SK-N-MC (cell line): Measurements from ENCODE around the gene ASIC3.

ENCODE experiments used
- DNase-seq: peaks from one replicate; pipeline ENCODE4 v3.0.0-alpha.2; 2011; ENCODE audit warnings: low read depth, low spot score
- H3K27ac ChIP-seq: fragments of 200-600 bp; sonication (generic); 2 replicates; pipeline ENCODE4 v1.5.1; 2016; ENCODE audit warnings: mixed run types
- H3K36me3 ChIP-seq: fragments of 200-600 bp; sonication (generic); 2 replicates; pipeline ENCODE4 v1.6.1; 2017; ENCODE audit warnings: antibody characterized with exemption, low read length, mixed read lengths; ENCODE audit not compliant: insufficient read depth
- H3K4me3 ChIP-seq: fragments of 200-600 bp; sonication (generic); 2 replicates; pipeline ENCODE4 v1.5.1; 2016
- H3K9ac ChIP-seq: fragments of 200-600 bp; sonication (generic); 2 replicates; pipeline ENCODE4 v1.8.0; 2017; ENCODE audit warnings: mixed run types, mixed read lengths; ENCODE audit not compliant: insufficient read length
- H3K9me3 ChIP-seq: fragments of 200-600 bp; sonication (generic); 2 replicates; pipeline ENCODE4 v1.6.1; 2017; ENCODE audit warnings: low read depth, mild to moderate bottlenecking, antibody characterized with exemption, low read length, moderate library complexity, mixed read lengths
- EZH2 ChIP-seq: fragments of 200-600 bp; sonication (generic); IDR thresholded peaks from one replicate; pipeline ENCODE4 v1.6.1; 2017; ENCODE audit warnings: antibody characterized with exemption
- FOXP2 ChIP-seq: optimal IDR thresholded peaks from 2 replicates; pipeline ENCODE3; 2011; ENCODE audit warnings: mild to moderate bottlenecking, moderate library complexity; ENCODE audit not compliant: insufficient read depth; ENCODE audit errors: extremely low read length, control extremely low read depth
- POLR2AphosphoS5 ChIP-seq: IDR thresholded peaks from 2 replicates; pipeline ENCODE4 v1.6.1; 2012; ENCODE audit warnings: mild to moderate bottlenecking, low read depth, low read length, borderline replicate concordance

Gene ASIC3

GRCh38 chr7:151082141-151083070 lies 34.1 kb downstream of the ASIC3 start:
- TF ChIP-seq FOXP2 (no peak), POLR2AphosphoS5 (no peak), EZH2 (no peak)
- Histone ChIP-seq H3K9me3 (no peaks in the 10 kb centered on the region), H3K4me3 (peak overlapping the region; percentile 97), H3K9ac (peak overlapping the region; percentile 97), H3K36me3 (no peaks in the 10 kb centered on the region), H3K27ac (peak overlapping the region; percentile 4)
- DNase-seq = no peak

- Histone ChIP-seq H3K9me3 (no peaks in the 10 kb centered on the region), H3K4me3 (peak within 1 kb of the TSS; percentile 97), H3K9ac (peak within 1 kb of the TSS; percentile 81), H3K36me3 (no peaks in the 10 kb centered on the region), H3K27ac (peak within 1 kb of the TSS; percentile 4)
- DNase-seq = no peak
- TF ChIP-seq POLR2AphosphoS5 = peak; percentile 49; the same call in 1 of the 2 replicates
- TF ChIP-seq EZH2 = no peak
- no peak for TF ChIP-seq FOXP2
Measured at GRCh38 chr7:151083071-151083823, 34.9 kb downstream of the ASIC3 start, which contains the start of gene TMUB1. Gene TMUB1 (minus strand): TSS chr7:151083493. CDS start chr7:151082563, 930 bp downstream.

- H3K9ac ChIP-seq = no peak overlapping the region
- H3K4me3 ChIP-seq = peak overlapping the region; percentile 97
- no peaks in the 10 kb centered on the region for H3K9me3 ChIP-seq
- H3K27ac ChIP-seq = no peak overlapping the region
- TF ChIP-seq FOXP2 = no peak
- no peak for TF ChIP-seq POLR2AphosphoS5
- TF ChIP-seq EZH2 = no peak
- H3K36me3 ChIP-seq = no peaks in the 10 kb centered on the region
- no peak for DNase-seq
Measured at GRCh38 chr7:151083824-151084160, 35.5 kb downstream of the ASIC3 start.

- DNase-seq = no peak
- TF ChIP-seq POLR2AphosphoS5 (no peak), FOXP2 (no peak), EZH2 (no peak)
- Histone ChIP-seq H3K27ac (no peak overlapping the region), H3K9me3 (no peaks in the 10 kb centered on the region), H3K9ac (no peak overlapping the region), H3K4me3 (no peak overlapping the region; the same call in 1 of the 2 replicates), H3K36me3 (no peaks in the 10 kb centered on the region)
Measured at GRCh38 chr7:151085329-151085690, 37.0 kb downstream of the ASIC3 start.

GRCh38 chr7:151085691-151086620 lies 37.6 kb downstream of the ASIC3 start, which contains the start of gene AGAP3:
Gene AGAP3 (plus strand): TSS chr7:151086475. CDS start chr7:151086742, 267 bp downstream.
- Histone ChIP-seq H3K9me3 (no peaks in the 10 kb centered on the region), H3K36me3 (no peaks in the 10 kb centered on the region; the same call in 1 of the 2 replicates), H3K4me3 (peak within 1 kb of the TSS; percentile 98), H3K9ac (peak within 1 kb of the TSS; percentile 88), H3K27ac (0 out of 2 replicates have a peak within 1 kb of the TSS, but pooled peaks have one; percentile 13)
- TF ChIP-seq FOXP2 = no peak
- no peak for TF ChIP-seq EZH2
- TF ChIP-seq POLR2AphosphoS5 = peak; percentile 56; the same call in 1 of the 2 replicates
- no peak for DNase-seq

GRCh38 chr7:151086802-151087244 lies 38.5 kb downstream of the ASIC3 start:
- Histone ChIP-seq H3K4me3 (peak overlapping the region; percentile 98), H3K36me3 (no peaks in the 10 kb centered on the region; the same call in 1 of the 2 replicates), H3K9me3 (no peaks in the 10 kb centered on the region), H3K9ac (peak overlapping the region; percentile 88), H3K27ac (no peak overlapping the region)
- DNase-seq = no peak
- TF ChIP-seq FOXP2 (no peak), POLR2AphosphoS5 (no peak), EZH2 (no peak)

- TF ChIP-seq POLR2AphosphoS5 (no peak), EZH2 (no peak), FOXP2 (no peak)
- Histone ChIP-seq H3K36me3 (no peaks in the 10 kb centered on the region; the same call in 1 of the 2 replicates), H3K9ac (peak overlapping the region; percentile 88), H3K27ac (no peak overlapping the region), H3K4me3 (peak overlapping the region; percentile 98), H3K9me3 (no peaks in the 10 kb centered on the region)
- DNase-seq = no peak
Measured at GRCh38 chr7:151087245-151088018, 39.1 kb downstream of the ASIC3 start.
